ENCODE measurements around the gene TGM6.

TGM6 gene

GRCh38 chr20:2364044-2364443 lies 16.7 kb upstream of the TGM6 start:
- no peak for DNase-seq (ENCODE audit: low spot score)

- no peak for DNase-seq (ENCODE audit: low spot score)
Measured at GRCh38 chr20:2365091-2365490, 15.6 kb upstream of the TGM6 start.

- no peak for DNase-seq (ENCODE audit: low spot score)
Measured at GRCh38 chr20:2365666-2366065, 15.0 kb upstream of the TGM6 start.

GRCh38 chr20:2368621-2369020 lies 12.1 kb upstream of the TGM6 start:
- no peak for DNase-seq (ENCODE audit: low spot score)

- DNase-seq (ENCODE audit: low spot score), result no peak
Measured at GRCh38 chr20:2373098-2373497, 7.6 kb upstream of the TGM6 start.

- no peak for DNase-seq (ENCODE audit: low spot score)
Measured at GRCh38 chr20:2374346-2375125, 6.2 kb upstream of the TGM6 start.

- DNase-seq (ENCODE audit: low spot score), result no peak
Measured at GRCh38 chr20:2378893-2379292, 1.8 kb upstream of the TGM6 start.

GRCh38 chr20:2379511-2380229 lies 1.0 kb upstream of the TGM6 start:
- no peak for DNase-seq (ENCODE audit: low spot score)

GRCh38 chr20:2381303-2381702 lies 602 bp downstream of the TGM6 start:
- DNase-seq (ENCODE audit: low spot score), result no peak

- DNase-seq (ENCODE audit: low spot score), result no peak
Measured at GRCh38 chr20:2382833-2383232, 2.1 kb downstream of the TGM6 start.

- DNase-seq (ENCODE audit: low spot score), result no peak
Measured at GRCh38 chr20:2385026-2385425, 4.3 kb downstream of the TGM6 start.

- DNase-seq (ENCODE audit: low spot score), result no peak
Measured at GRCh38 chr20:2385496-2385895, 4.8 kb downstream of the TGM6 start.

GRCh38 chr20:2386516-2387179 lies 5.9 kb downstream of the TGM6 start:
- no peak for DNase-seq (ENCODE audit: low spot score)

GRCh38 chr20:2387180-2387577 lies 6.5 kb downstream of the TGM6 start:
- peak; percentile 32 for DNase-seq (ENCODE audit: low spot score)

- DNase-seq (ENCODE audit: low spot score), result no peak
Measured at GRCh38 chr20:2387580-2387979, 6.9 kb downstream of the TGM6 start.

GRCh38 chr20:2390951-2391675 lies 10.4 kb downstream of the TGM6 start:
- DNase-seq (ENCODE audit: low spot score), result no peak

- no peak for DNase-seq (ENCODE audit: low spot score)
Measured at GRCh38 chr20:2394411-2395055, 13.8 kb downstream of the TGM6 start.

GRCh38 chr20:2395136-2395535 lies 14.4 kb downstream of the TGM6 start:
- no peak for DNase-seq (ENCODE audit: low spot score)

GRCh38 chr20:2396241-2396814 lies 15.6 kb downstream of the TGM6 start:
- DNase-seq (ENCODE audit: low spot score), result no peak

GRCh38 chr20:2397091-2397490 lies 16.4 kb downstream of the TGM6 start:
- no peak for DNase-seq (ENCODE audit: low spot score)

- DNase-seq (ENCODE audit: low spot score), result no peak
Measured at GRCh38 chr20:2397595-2398145, 17.0 kb downstream of the TGM6 start.

Data from AG08396 (cell line).